IMR-90 (cell line): Measurements from ENCODE around the gene CUEDC2. TPM values are rescaled to one million over a fixed set of nuclear protein-coding genes. Genes with fewer than 3 reads are reported as not detected.
A peak's percentile ranks its signal among the peaks of the same experiment; 100 is the strongest.

Experiments used
- ATAC-seq: fragments of 200-7000 bp; cut with Tn5 transposase; 2 replicates; pipeline ENCODE4 v1.9.1; 2020; ENCODE audit warnings: low read depth, mild to moderate bottlenecking, moderate library complexity
- BruUV-seq: library from RNA; stranded (reverse); fragments of 400-500 nt; replicated peaks from 2 replicates; lab custom pipeline; 2021; lab: Mats Ljungman, UMichigan
- CTCF ChIA-PET: fragments of 300-600 bp; formaldehyde crosslinking; extraction: SDS; loops from one replicate; lab custom pipeline; 2021; ENCODE audit warnings: antibody characterized with exemption; lab: Yijun Ruan, JAX
- POLR2A ChIA-PET: fragments of 300-600 bp; sonication (Branson Sonifier 250); formaldehyde crosslinking; loops from one replicate; lab custom pipeline; 2022; ENCODE audit warnings: antibody characterized with exemption; ENCODE audit not compliant: unreplicated experiment; lab: Charles Lee
- DNase-seq: peaks from one replicate; pipeline ENCODE4 v3.0.0; 2013
- H2AFZ ChIP-seq: replicated peaks from 2 replicates; pipeline ENCODE3; 2013; ENCODE audit warnings: low read length, mild to moderate bottlenecking; ENCODE audit not compliant: poor library complexity
- H2AK5ac ChIP-seq: 2 replicates; pipeline ENCODE4 v1.6.1; 2013; ENCODE audit warnings: low read depth, low read length, inconsistent platforms
- H2AK9ac ChIP-seq: replicated peaks from 2 replicates; pipeline ENCODE3; 2013; ENCODE audit warnings: mild to moderate bottlenecking, low read depth, low read length, moderate library complexity; ENCODE audit not compliant: poor library complexity
- H2BK120ac ChIP-seq: 2 replicates; pipeline ENCODE4 v1.6.1; 2013; ENCODE audit warnings: low read depth, low read length, inconsistent platforms
- H2BK15ac ChIP-seq: 3 replicates; pipeline ENCODE4 v1.6.1; 2013; ENCODE audit warnings: low read depth, low read length, inconsistent platforms
- H2BK20ac ChIP-seq: 2 replicates; pipeline ENCODE4 v1.6.1; 2013; ENCODE audit warnings: low read depth, mild to moderate bottlenecking, inconsistent platforms, low read length, moderate library complexity
- H2BK5ac ChIP-seq: 2 replicates; pipeline ENCODE4 v1.6.1; 2013; ENCODE audit warnings: mild to moderate bottlenecking, low read depth, low read length, inconsistent platforms; ENCODE audit not compliant: poor library complexity, severe bottlenecking
- H3K14ac ChIP-seq: replicated peaks from 2 replicates; pipeline ENCODE4 v1.6.1; 2013; ENCODE audit warnings: low read depth, low read length, inconsistent platforms
- H3K18ac ChIP-seq: 2 replicates; pipeline ENCODE4 v1.6.1; 2013; ENCODE audit warnings: low read depth, low read length, control low read depth
- H3K23ac ChIP-seq: 2 replicates; pipeline ENCODE4 v1.6.1; 2013; ENCODE audit warnings: low read depth, low read length, inconsistent platforms
- H3K27ac ChIP-seq: 2 replicates; pipeline ENCODE4 v1.5.1; 2013; ENCODE audit warnings: mild to moderate bottlenecking, control low read depth, low read length; ENCODE audit not compliant: insufficient read depth
- H3K27me3 ChIP-seq: 2 replicates; pipeline ENCODE4 v1.6.1; 2013; ENCODE audit warnings: low read length; ENCODE audit not compliant: control insufficient read depth, insufficient read depth
- H3K36me3 ChIP-seq: 2 replicates; pipeline ENCODE4 v1.6.1; 2013; ENCODE audit warnings: low read length, mixed read lengths; ENCODE audit not compliant: control insufficient read depth, insufficient read depth
- H3K4ac ChIP-seq: 2 replicates; pipeline ENCODE4 v1.6.1; 2013; ENCODE audit warnings: low read depth, low read length, inconsistent platforms
- H3K4me1 ChIP-seq: 2 replicates; pipeline ENCODE4 v1.6.1; 2013; ENCODE audit warnings: low read length, mixed read lengths; ENCODE audit not compliant: control insufficient read depth, insufficient read depth
- H3K4me2 ChIP-seq: 2 replicates; pipeline ENCODE4 v1.6.1; 2013; ENCODE audit warnings: low read depth, mild to moderate bottlenecking, control low read depth, low read length, moderate library complexity
- H3K4me3 ChIP-seq: 2 replicates; pipeline ENCODE4 v1.5.1; 2013; ENCODE audit warnings: low read depth, mild to moderate bottlenecking, control low read depth, low read length, moderate library complexity; ENCODE audit not compliant: insufficient read depth
- H3K56ac ChIP-seq: 2 replicates; pipeline ENCODE4 v1.6.1; 2013; ENCODE audit warnings: low read length, inconsistent platforms; ENCODE audit not compliant: insufficient read depth; ENCODE audit errors: extremely low read depth
- H3K79me1 ChIP-seq, 2 experiments: 2 replicates each; pipeline ENCODE4 v1.6.1; 2013; ENCODE audit warnings: low read length in 2 of 2, inconsistent platforms in 1 of 2, low read depth in 1 of 2
- H3K9ac ChIP-seq: 2 replicates; pipeline ENCODE4 v1.6.1; 2013; ENCODE audit warnings: low read depth, low read length, control low read depth
- H3K9me1 ChIP-seq: 2 replicates; pipeline ENCODE4 v1.6.1; 2013; ENCODE audit warnings: low read length, inconsistent platforms; ENCODE audit not compliant: insufficient read depth
- H3K9me3 ChIP-seq: 2 replicates; pipeline ENCODE4 v1.6.1; 2013; ENCODE audit warnings: low read length; ENCODE audit not compliant: control insufficient read depth, insufficient read depth
- H4K20me1 ChIP-seq: 2 replicates; pipeline ENCODE4 v1.6.1; 2013; ENCODE audit warnings: low read length, inconsistent platforms; ENCODE audit not compliant: insufficient read depth
- H4K5ac ChIP-seq: 2 replicates; pipeline ENCODE4 v1.6.1; 2013; ENCODE audit warnings: mild to moderate bottlenecking, low read depth, low read length, control low read depth
- H4K8ac ChIP-seq, 2 experiments: 2 replicates each; pipeline ENCODE4 v1.6.1; 2013; ENCODE audit warnings: low read depth in 2 of 2, low read length in 2 of 2, control low read depth in 1 of 2, inconsistent platforms in 1 of 2
- H4K91ac ChIP-seq: 2 replicates; pipeline ENCODE4 v1.6.1; 2013; ENCODE audit warnings: low read depth, low read length, inconsistent platforms; ENCODE audit not compliant: insufficient read depth
- BHLHE40 ChIP-seq: fragments of 150-350 bp; IDR thresholded peaks from 2 replicates; pipeline ENCODE4 v1.6.1; 2016; ENCODE audit warnings: mild to moderate bottlenecking, low read depth, low read length
- CEBPB ChIP-seq: IDR thresholded peaks from 2 replicates; pipeline ENCODE4 v1.6.1; 2012; ENCODE audit warnings: low read depth, low read length, improper control_type of control experiment
- CHD1 ChIP-seq: IDR thresholded peaks from 2 replicates; pipeline ENCODE4 v1.6.1; 2012; ENCODE audit warnings: low read depth, low read length, improper control_type of control experiment
- FOS ChIP-seq: fragments of 150-350 bp; IDR thresholded peaks from 2 replicates; pipeline ENCODE4 v1.6.1; 2016; ENCODE audit warnings: low read depth, low read length
- MAFK ChIP-seq: IDR thresholded peaks from 2 replicates; pipeline ENCODE4 v1.6.1; 2012; ENCODE audit warnings: low read depth, low read length, improper control_type of control experiment
- MAZ ChIP-seq: IDR thresholded peaks from 2 replicates; pipeline ENCODE4 v1.6.1; 2012; ENCODE audit warnings: low read depth, mild to moderate bottlenecking, low read length, improper control_type of control experiment, moderate library complexity, borderline replicate concordance
- MXI1 ChIP-seq: IDR thresholded peaks from 2 replicates; pipeline ENCODE4 v1.6.1; 2012; ENCODE audit warnings: low read depth, mild to moderate bottlenecking, low read length, moderate library complexity, borderline replicate concordance
- NFE2L2 ChIP-seq: fragments of 150-350 bp; IDR thresholded peaks from 2 replicates; pipeline ENCODE4 v1.6.1; 2016; ENCODE audit warnings: low read depth, mild to moderate bottlenecking, low read length
- POLR2A ChIP-seq: IDR thresholded peaks from 2 replicates; pipeline ENCODE4 v1.6.1; 2012; ENCODE audit warnings: mild to moderate bottlenecking, low read depth, low read length
- RAD21 ChIP-seq: IDR thresholded peaks from 2 replicates; pipeline ENCODE4 v1.6.1; 2012; ENCODE audit warnings: low read length, improper control_type of control experiment
- RCOR1 ChIP-seq: IDR thresholded peaks from 2 replicates; pipeline ENCODE4 v1.6.1; 2012; ENCODE audit warnings: mild to moderate bottlenecking, low read length, improper control_type of control experiment; ENCODE audit not compliant: insufficient replicate concordance
- SMC3 ChIP-seq: fragments of 150-350 bp; IDR thresholded peaks from 2 replicates; pipeline ENCODE4 v1.6.1; 2016; ENCODE audit warnings: low read depth, mild to moderate bottlenecking, antibody characterized with exemption, low read length, moderate library complexity
- WGBS, 2 experiments: methylation state at CpG; one replicate each; pipeline versions ENCODE4 v1.1.5 to v1.1.7; 2013; ENCODE audit warnings: missing lambda C conversion rate in 2 of 2; ENCODE audit not compliant: insufficient read length in 1 of 2; ENCODE audit errors: extremely low coverage in 2 of 2; 5-methylcytosine and 5-hydroxymethylcytosine counted together
- dilution Hi-C: fragments of 300-500 bp; cut with HindIII; formaldehyde crosslinking; loops from one replicate; pipeline ENCODE4 v1.14.3; 2018; ENCODE audit warnings: low sequenced_read_pairs; ENCODE audit not compliant: unreplicated experiment
- in situ Hi-C: fragments of 300-500 bp; cut with MboI; formaldehyde crosslinking; loops from 3 replicates; pipeline ENCODE4 v1.14.3; 2019; ENCODE audit warnings: low sequenced_read_pairs, inconsistent platforms, mixed read lengths
- intact Hi-C: fragments of 100-400 bp; cut with micrococcal nuclease; formaldehyde crosslinking; loops from 2 replicates; pipeline ENCODE4 v1.10.0; 2022
- polyA plus RNA-seq, 3 experiments: library from polyadenylated mRNA; depleted of rRNA; stranded (reverse); fragments of >200 nt; gene quantifications; 2 replicates each; pipeline ENCODE4 v1.2.3, GENCODE V29; 2012; ENCODE audit warnings: low replicate concordance in 1 of 3
- total RNA-seq: library from RNA; depleted of rRNA; stranded (reverse); fragments of >200 nt; gene quantifications from 2 replicates; pipeline ENCODE4 v1.2.3, GENCODE V29; 2012
- TF ChIP-seq, protein P1 (sequence below): conservative IDR thresholded peaks from 2 replicates; pipeline ENCODE4 v1.5.1; 2012; ENCODE audit warnings: mild to moderate bottlenecking, low read depth, low read length, improper control_type of control experiment
- TF ChIP-seq, protein P2 (sequence below): fragments of 150-350 bp; IDR thresholded peaks from 2 replicates; pipeline ENCODE4 v1.6.1; 2016; ENCODE audit warnings: low read depth, mild to moderate bottlenecking, low read length, moderate library complexity, borderline replicate concordance

CUEDC2 gene
- total and polyA plus RNA-seq, 2 of the 4 experiments (the other 2 are of a cell fraction): 55.7 to 84.9 TPM

DNA sequence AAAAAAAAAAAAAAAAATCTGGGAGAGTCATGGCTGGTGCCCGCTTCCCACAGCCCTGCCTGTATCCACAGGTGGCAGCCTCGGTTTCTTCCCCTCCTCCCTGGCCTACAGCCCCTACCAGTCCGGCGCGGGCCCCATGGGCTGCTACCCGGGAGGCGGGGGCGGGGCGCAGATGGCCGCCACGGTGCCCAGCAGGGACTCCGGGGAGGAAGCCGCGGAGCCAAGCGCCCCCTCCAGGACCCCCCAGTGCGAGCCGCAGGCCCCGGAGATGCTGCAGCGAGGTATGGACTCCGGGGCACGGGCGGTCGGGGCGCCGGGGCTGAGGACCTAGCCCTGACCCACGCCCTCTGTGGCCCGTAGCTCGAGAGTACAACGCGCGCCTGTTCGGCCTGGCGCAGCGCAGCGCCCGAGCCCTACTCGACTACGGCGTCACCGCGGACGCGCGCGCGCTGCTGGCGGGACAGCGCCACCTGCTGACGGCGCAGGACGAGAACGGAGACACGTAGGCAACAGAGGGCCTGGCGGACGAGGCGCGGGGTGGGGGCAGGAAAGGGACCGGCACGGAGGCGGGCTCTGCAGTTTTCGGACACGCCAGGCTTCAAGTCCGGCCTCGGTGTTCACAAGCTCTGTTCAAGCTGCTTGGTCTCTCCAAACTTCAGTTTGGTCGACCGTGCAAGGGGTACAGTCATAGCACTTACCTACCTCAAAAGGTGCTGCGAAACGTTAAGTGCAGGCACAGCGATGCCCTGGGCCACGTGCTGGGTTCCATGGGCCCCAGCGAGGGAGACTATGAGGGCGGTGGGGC, 33.0 kb downstream of the CUEDC2 start:
- H2BK20ac ChIP-seq: no peak overlapping the region
- no peaks in the 10 kb centered on the region for H3K27me3 ChIP-seq
- H2BK15ac ChIP-seq: no peak overlapping the region
- H3K9ac ChIP-seq: peak overlapping the region; percentile 77
- H3K4ac ChIP-seq: peak overlapping the region; percentile 89
- no TSS peak for BruUV-seq
- H4K5ac ChIP-seq: peak overlapping the region; percentile 77
- H3K18ac ChIP-seq: peak overlapping the region; percentile 34
- peaks cover 9% of the 10 kb centered on the region for H4K20me1 ChIP-seq
- peak overlapping the region; percentile 87 for H2AFZ ChIP-seq
- H3K23ac ChIP-seq: peak overlapping the region; percentile 57; the same call in 1 of the 2 replicates
- H2AK9ac ChIP-seq: peak overlapping the region; percentile 90
- ChIA-PET CTCF (interaction anchor here (0.6 to 1.8 kb wide), 11 partner anchors 11 to 315 kb away, joined by 3 to 9 read pairs (median 3); partner anchors contain the start of genes ARL3 and SFXN2), POLR2A (no interaction called here)
- H2BK5ac ChIP-seq: peak overlapping the region; percentile 52
- H3K9me1 ChIP-seq: peaks cover 10% of the 10 kb centered on the region
- H4K91ac ChIP-seq: peak overlapping the region; percentile 70; the same call in 1 of the 2 replicates
- peak overlapping the region; percentile 83 to 84; a peak in 3 of 4 replicates for H4K8ac ChIP-seq
- H3K4me3 ChIP-seq: peak overlapping the region; percentile 39
- H3K14ac ChIP-seq: peak overlapping the region; percentile 79
- in situ Hi-C loops: no loop called here
- intact Hi-C loops: loop anchor here (1.0 to 10.0 kb wide), 4 partner anchors 169 to 245 kb away; partner anchors contain the start of gene TRIM8
- peak; percentile 76 for ATAC-seq
- H2AK5ac ChIP-seq: peak overlapping the region; percentile 83
- H2BK120ac ChIP-seq: peak overlapping the region; percentile 41; the same call in 1 of the 2 replicates
- dilution Hi-C loops: no loop called here
- H3K56ac ChIP-seq: no peak overlapping the region
- WGBS, 2 experiments: 2% methylated on average over 54 of the region's 72 CpGs; no CpG with 5 or more reads in 1 of the 2 experiments
- H3K27ac ChIP-seq: peak overlapping the region; percentile 46
- DNase-seq: peak; percentile 82
- peaks cover 26% of the 10 kb centered on the region for H3K36me3 ChIP-seq
- peaks cover 26 to 38% of the 10 kb centered on the region in 2 experiments for H3K79me1 ChIP-seq
- peaks cover 17% of the 10 kb centered on the region for H3K4me1 ChIP-seq
- no peaks in the 10 kb centered on the region for H3K9me3 ChIP-seq
- H3K4me2 ChIP-seq: peak overlapping the region; percentile 79
- no peak for TF ChIP-seq NFE2L2
- TF ChIP-seq CHD1: no peak
- TF ChIP-seq CEBPB: no peak
- TF ChIP-seq RAD21: peak; percentile 68
- no peak for TF ChIP-seq BHLHE40
- TF ChIP-seq, protein P1, sequence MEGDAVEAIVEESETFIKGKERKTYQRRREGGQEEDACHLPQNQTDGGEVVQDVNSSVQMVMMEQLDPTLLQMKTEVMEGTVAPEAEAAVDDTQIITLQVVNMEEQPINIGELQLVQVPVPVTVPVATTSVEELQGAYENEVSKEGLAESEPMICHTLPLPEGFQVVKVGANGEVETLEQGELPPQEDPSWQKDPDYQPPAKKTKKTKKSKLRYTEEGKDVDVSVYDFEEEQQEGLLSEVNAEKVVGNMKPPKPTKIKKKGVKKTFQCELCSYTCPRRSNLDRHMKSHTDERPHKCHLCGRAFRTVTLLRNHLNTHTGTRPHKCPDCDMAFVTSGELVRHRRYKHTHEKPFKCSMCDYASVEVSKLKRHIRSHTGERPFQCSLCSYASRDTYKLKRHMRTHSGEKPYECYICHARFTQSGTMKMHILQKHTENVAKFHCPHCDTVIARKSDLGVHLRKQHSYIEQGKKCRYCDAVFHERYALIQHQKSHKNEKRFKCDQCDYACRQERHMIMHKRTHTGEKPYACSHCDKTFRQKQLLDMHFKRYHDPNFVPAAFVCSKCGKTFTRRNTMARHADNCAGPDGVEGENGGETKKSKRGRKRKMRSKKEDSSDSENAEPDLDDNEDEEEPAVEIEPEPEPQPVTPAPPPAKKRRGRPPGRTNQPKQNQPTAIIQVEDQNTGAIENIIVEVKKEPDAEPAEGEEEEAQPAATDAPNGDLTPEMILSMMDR: peak; percentile 95
- TF ChIP-seq MAFK: no peak
- no peak for TF ChIP-seq POLR2A
- TF ChIP-seq, protein P2, sequence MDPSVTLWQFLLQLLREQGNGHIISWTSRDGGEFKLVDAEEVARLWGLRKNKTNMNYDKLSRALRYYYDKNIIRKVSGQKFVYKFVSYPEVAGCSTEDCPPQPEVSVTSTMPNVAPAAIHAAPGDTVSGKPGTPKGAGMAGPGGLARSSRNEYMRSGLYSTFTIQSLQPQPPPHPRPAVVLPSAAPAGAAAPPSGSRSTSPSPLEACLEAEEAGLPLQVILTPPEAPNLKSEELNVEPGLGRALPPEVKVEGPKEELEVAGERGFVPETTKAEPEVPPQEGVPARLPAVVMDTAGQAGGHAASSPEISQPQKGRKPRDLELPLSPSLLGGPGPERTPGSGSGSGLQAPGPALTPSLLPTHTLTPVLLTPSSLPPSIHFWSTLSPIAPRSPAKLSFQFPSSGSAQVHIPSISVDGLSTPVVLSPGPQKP: no peak
- peak; percentile 85; the same call in 1 of the 2 replicates for TF ChIP-seq MAZ
- no peak for TF ChIP-seq RCOR1
- peak; percentile 67; the same call in 1 of the 2 replicates for TF ChIP-seq MXI1
- no peak for TF ChIP-seq FOS
- peak; percentile 76 for TF ChIP-seq SMC3
